ENCODE data around the gene EEFSEC.

EEFSEC gene

DNA sequence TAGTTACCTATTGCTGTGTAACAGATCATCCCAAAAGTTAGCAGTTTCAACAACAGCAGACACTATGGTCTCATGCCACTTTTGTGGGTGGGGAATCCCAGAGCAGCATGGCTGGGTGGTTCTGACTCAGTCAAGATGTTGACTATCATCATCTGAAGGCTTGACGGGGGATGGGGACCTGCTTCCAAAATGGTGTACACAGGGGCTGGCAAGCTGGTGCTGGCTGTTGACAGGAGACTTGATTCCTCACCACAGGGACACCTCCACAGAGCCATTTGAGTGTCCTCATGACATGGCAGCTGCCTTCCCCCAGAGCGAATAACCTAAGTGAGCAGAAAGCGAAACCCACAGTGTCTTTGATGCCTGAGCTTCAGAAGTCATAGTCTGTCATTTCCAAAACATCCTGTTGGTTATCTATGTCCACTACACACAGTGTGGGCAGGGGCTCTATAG lies 294.3 kb downstream of the EEFSEC start:
- no peak overlapping the region for H3K4me3 ChIP-seq (ENCODE audit: low read depth, low read length)
- TF ChIP-seq, protein P1, sequence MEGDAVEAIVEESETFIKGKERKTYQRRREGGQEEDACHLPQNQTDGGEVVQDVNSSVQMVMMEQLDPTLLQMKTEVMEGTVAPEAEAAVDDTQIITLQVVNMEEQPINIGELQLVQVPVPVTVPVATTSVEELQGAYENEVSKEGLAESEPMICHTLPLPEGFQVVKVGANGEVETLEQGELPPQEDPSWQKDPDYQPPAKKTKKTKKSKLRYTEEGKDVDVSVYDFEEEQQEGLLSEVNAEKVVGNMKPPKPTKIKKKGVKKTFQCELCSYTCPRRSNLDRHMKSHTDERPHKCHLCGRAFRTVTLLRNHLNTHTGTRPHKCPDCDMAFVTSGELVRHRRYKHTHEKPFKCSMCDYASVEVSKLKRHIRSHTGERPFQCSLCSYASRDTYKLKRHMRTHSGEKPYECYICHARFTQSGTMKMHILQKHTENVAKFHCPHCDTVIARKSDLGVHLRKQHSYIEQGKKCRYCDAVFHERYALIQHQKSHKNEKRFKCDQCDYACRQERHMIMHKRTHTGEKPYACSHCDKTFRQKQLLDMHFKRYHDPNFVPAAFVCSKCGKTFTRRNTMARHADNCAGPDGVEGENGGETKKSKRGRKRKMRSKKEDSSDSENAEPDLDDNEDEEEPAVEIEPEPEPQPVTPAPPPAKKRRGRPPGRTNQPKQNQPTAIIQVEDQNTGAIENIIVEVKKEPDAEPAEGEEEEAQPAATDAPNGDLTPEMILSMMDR (IDR thresholded peaks at IDR 0.05; ENCODE audit: borderline replicate concordance, insufficient read depth, low read depth, low read length) = no peak

DNA sequence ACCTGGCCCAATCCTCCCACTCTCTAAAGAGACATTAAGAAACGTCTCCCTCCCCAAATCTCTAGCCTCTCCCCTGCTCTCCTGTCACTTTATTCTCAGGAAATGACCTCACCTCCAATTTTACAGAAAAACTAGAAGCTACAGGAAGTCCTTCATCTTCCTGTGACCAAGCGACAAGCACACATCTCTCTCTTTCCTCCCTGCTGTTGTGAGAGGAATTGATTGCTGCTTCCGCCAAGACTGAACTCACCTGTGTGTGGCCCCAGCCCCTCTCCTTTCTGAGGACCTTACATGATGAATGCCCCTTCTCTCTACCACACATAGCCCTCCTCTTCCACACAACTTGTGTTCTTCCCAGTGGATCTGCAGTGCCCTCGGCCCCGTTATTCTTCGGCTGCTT lies 295.2 kb downstream of the EEFSEC start:
- H3K4me3 ChIP-seq (ENCODE audit: low read depth, low read length) = no peak overlapping the region
- TF ChIP-seq, protein P1 (IDR thresholded peaks at IDR 0.05; ENCODE audit: borderline replicate concordance, insufficient read depth, low read depth, low read length) = no peak

DNA sequence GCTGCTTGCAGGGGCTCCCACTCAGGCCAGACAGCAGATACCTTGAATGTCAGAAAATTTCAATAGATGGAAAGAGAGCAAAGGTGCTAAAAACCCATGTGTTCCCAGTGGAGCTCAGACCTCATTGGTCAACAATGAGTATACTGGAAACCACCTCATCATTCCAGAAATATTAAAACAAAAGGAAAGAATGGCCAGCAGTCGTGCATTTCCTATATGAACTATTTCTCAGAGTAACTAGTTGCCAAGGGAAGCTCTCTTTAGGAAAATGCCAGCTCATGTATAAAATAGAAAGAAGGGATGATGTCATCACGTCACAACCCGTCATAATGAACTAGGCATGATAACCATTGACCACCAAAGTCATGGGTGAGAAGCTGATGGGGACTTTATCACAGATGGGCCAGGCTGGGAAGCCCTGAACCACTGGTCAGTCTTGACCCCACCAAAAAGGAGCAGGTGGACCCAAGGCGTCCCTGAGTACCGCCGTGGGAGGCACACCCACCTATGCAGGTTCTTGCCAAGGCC lies 295.9 kb downstream of the EEFSEC start:
- no peak overlapping the region for H3K4me3 ChIP-seq (ENCODE audit: low read depth, low read length)
- TF ChIP-seq, protein P1 (IDR thresholded peaks at IDR 0.05; ENCODE audit: borderline replicate concordance, insufficient read depth, low read depth, low read length) = no peak

DNA sequence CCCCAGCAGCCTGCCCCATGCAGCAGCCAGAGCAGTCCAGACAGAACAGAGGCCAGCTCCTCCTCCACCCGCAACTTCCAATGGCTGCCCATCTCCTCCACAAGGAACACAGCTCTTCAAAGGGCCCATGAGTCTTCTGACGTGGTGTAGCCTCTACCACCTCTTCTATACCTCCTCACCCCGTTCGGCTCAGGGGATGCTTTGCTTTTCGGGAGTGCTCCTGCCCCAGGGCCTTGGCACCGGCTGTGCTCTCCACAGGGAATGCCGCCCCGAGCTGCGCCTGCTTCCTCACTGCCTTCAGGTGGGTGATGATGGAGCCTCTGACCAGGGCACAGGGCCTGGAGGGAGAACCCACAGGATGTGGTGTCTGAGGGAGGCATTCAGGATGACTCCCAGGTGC lies 298.8 kb downstream of the EEFSEC start:
- H3K4me3 ChIP-seq (ENCODE audit: low read depth, low read length) = no peak overlapping the region
- TF ChIP-seq, protein P1 (IDR thresholded peaks at IDR 0.05; ENCODE audit: borderline replicate concordance, insufficient read depth, low read depth, low read length) = no peak

DNA sequence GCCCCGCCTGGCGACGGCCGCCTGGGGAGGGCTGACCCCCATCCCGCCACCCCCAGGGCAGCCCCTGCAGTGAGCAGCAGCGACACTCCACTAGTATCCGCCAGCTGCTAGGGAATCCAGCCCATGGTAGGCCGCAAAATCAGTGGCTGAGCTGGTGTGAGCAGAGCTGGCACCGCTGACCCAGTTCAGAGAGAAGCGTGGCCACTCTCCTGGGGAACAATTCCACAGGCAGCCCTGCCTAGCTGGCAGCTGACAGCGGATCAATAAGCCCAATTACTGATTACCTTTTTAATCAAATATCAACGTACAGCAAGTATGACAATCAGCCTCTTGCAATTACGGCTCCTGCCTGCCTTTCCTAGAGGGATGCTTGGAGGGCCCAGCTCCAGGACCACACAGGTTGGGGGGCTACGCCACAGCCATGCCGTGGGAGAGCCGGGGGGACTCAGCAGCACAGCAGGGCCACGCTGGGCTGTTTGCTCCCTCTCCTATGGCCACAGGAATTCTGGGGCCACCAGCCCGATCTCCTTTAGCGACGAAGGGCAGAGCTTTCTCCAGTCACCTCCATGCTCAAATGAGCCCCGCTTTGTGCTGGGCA lies 299.5 kb downstream of the EEFSEC start:
- TF ChIP-seq, protein P1 (IDR thresholded peaks at IDR 0.05; ENCODE audit: borderline replicate concordance, insufficient read depth, low read depth, low read length) = no peak
- no peak overlapping the region for H3K4me3 ChIP-seq (ENCODE audit: low read depth, low read length)

DNA sequence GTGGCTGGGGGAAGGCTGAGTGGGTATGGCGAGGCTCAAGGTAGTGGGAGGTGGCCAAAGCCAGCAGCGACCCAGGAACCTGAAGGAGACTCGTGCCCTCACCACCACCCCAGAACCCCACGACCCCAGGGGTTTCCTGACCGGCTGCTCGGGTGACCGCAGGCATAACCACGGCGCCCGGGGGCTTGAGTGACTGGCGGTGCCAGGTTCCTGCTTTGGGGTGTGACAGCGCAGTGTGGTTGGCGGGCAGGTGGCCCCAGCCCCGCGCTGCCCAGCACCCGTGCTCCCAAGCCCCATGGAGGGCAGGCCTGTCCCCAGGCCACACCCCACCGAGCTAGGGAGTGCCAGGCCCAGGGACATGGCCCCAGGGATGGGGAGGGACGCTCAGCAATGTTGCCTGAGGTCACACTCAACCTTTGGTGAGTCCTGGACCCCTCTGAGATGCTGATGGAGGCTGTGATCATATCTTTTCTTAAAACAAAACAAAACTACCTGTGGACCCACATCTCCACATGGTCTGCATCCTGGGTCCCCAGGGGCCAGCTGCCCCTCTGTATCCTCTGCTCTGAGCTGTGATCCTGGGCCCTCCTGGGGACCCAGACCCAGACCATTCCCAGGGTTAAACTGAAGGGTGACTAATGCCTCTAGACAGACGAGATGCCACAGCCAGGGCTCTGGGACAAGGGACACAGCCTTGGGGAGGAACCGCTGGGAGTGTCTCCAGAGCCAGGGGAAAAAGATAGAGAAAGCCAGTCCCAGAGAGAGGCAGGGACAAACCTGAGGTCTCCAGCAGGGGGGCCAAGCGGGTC lies 300.4 kb downstream of the EEFSEC start:
- TF ChIP-seq, protein P1 (IDR thresholded peaks at IDR 0.05; ENCODE audit: borderline replicate concordance, insufficient read depth, low read depth, low read length) = no peak
- no peak overlapping the region for H3K4me3 ChIP-seq (ENCODE audit: low read depth, low read length)

DNA sequence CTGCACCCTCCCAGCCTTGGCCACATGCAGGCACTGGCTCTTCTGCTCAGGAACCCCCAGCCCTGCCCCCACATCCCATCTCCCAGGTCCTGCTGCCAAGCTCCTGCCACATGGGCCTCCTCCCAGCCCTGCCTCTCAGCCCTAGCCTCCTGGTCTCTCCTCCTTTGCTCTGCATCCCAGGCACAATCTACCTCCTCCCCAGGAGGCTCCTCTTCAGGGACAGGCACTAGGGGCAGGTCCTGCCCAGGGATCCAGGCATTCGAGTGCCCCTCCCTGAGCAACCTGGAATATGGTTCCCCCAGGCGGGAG lies 301.0 kb downstream of the EEFSEC start:
- TF ChIP-seq, protein P1 (IDR thresholded peaks at IDR 0.05; ENCODE audit: borderline replicate concordance, insufficient read depth, low read depth, low read length) = no peak
- no peak overlapping the region for H3K4me3 ChIP-seq (ENCODE audit: low read depth, low read length)
